ENCODE data around the gene VMP1.
"Not testable (repeated sequence)": the region's sequence is repeated elsewhere in the genome, so short reads cannot be mapped to it uniquely, and the experiment has no call there.

Gene VMP1

GRCh38 chr17:59863616-59864015, 156.2 kb downstream of the VMP1 start:
- DNase-seq (ENCODE audit: low spot score): no peak

- no peak for DNase-seq (ENCODE audit: low spot score)
Observed at GRCh38 chr17:59869941-59870218, 162.4 kb downstream of the VMP1 start.

DNA sequence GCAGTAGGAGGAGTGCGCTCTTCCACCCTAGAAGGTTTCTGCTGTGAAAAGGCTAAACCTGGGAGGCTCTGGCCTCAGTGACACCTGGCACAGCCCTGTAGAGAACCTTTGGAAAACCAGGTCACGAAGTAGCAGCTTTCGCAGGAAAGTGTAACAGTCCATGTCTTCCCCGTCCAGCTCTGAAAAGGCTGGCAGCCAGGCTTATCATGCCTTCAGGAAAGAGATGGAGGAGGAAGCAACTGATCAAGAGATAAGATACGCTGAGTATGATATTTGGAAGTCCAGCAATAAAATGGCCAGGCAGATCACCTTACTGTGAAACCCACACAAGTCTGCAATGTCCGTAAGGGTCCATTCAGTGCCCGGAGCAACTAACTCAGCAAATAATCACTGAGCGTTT, 163.0 kb downstream of the VMP1 start:
- no peak for DNase-seq (ENCODE audit: low spot score)

GRCh38 chr17:59872351-59872750, 164.9 kb downstream of the VMP1 start:
- DNase-seq (ENCODE audit: low spot score): no peak

DNA sequence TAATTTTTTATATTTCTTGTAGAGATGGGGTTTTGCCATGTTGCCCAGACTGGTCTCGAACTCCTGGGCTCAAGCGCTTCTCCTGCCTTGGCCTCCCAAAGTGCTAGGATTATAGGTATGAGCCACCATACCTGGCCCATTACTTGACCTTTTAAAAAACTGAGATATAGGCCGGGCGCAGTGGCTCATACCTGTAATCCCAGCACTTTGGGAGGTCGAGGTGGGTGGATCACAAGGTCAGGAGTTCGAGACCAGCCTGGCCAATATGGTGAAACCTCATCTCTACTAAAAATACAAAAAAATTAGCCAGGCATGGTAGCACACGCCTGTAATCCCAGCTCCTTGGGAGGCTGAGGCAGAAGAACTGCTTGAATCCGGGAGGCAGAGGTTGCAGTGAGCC, 166.0 kb downstream of the VMP1 start:
- DNase-seq (ENCODE audit: low spot score): not testable (repeated sequence)

GRCh38 chr17:59874376-59874775, 166.9 kb downstream of the VMP1 start:
- DNase-seq (ENCODE audit: low spot score): no peak

DNA sequence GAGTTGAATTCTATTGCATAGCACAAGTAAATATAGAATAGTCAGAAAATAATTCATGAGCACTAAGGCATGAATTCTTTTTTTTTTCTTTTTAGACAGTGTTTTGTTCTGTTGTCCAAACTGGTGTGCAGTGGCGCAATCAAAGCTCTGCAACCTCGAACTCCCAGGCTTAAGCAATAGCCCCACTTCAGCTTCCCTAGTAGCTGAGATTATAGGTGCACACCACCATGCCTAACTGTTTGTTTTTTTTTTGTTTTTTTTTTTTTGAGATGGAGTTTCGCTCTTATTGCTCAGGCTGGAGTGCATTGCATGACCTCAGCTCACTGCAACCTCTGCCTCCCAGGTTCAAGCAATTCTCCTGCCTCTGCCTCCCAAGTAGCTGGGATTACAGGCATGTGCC, 168.7 kb downstream of the VMP1 start:
- DNase-seq (ENCODE audit: low spot score): no peak

- DNase-seq (ENCODE audit: low spot score): no peak
Observed at GRCh38 chr17:59877965-59878364, 170.5 kb downstream of the VMP1 start.

GRCh38 chr17:59878624-59879023, 171.2 kb downstream of the VMP1 start:
- DNase-seq (ENCODE audit: low spot score): no peak

- DNase-seq (ENCODE audit: low spot score): no peak
Observed at GRCh38 chr17:59884861-59885260, 177.4 kb downstream of the VMP1 start.

DNA sequence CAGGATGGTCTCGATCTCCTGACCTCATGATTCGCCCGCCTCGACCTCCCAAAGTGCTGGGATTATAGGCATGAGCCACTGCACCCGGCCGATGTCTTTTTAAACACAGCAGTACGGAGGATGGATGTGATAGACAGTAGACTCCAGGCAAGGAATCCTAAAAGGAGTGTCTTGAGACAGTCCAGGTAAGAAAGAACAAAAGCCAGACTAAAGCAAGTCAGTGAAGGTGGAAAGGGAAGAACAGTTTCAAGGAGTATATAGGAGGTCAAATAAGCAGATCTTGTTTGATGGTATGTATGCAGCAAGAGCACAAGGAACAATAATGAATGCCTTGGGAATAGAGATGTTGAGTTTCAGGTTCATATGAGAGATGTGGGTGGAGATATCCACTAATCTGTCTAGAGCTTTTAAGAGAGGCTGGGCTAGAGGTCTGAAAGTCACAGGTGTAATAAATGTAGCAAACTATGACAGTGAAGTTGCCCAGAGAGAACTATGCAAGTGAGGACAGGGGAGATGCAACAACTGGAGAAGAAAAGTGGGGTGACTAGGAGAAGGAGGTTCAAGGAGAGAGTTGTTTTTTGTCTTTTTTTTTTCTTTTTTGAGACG, 180.8 kb downstream of the VMP1 start:
- no peak for DNase-seq (ENCODE audit: low spot score)

- no peak for DNase-seq (ENCODE audit: low spot score)
Observed at GRCh38 chr17:59890720-59891119, 183.3 kb downstream of the VMP1 start.
